Neural crest cell (in vitro differentiated cells): Measurements from ENCODE around the gene A4GALT. TPM values are rescaled to one million over a fixed set of nuclear protein-coding genes. Genes with fewer than 3 reads are reported as not detected.

ENCODE experiments used
- DNase-seq: peaks from one replicate; pipeline ENCODE4 v3.0.0; 2021; ENCODE audit warnings: low read depth, mixed read lengths, low spot score
- H3K27ac Mint-ChIP-seq: one replicate; pipeline ENCODE4 v1.8.0; 2021; ENCODE audit warnings: mild to moderate bottlenecking, mixed read lengths; ENCODE audit not compliant: unreplicated experiment
- H3K27me3 Mint-ChIP-seq: 2 replicates; pipeline ENCODE4 v1.8.0; 2021; ENCODE audit warnings: low read depth, mild to moderate bottlenecking, mixed read lengths
- H3K36me3 Mint-ChIP-seq: 2 replicates; pipeline ENCODE4 v1.8.0; 2021; ENCODE audit warnings: low read depth, mild to moderate bottlenecking, mixed read lengths
- H3K4me1 Mint-ChIP-seq: 2 replicates; pipeline ENCODE4 v1.8.0; 2021; ENCODE audit warnings: mixed read lengths
- H3K4me3 Mint-ChIP-seq: one replicate; pipeline ENCODE4 v1.8.0; 2021; ENCODE audit warnings: mild to moderate bottlenecking, mixed read lengths
- H3K9me3 Mint-ChIP-seq: 2 replicates; pipeline ENCODE4 v1.8.0; 2021; ENCODE audit warnings: mixed read lengths
- total RNA-seq: library from RNA; stranded (reverse); gene quantifications from 2 replicates; pipeline ENCODE4 v1.2.1, GENCODE V29; 2021
- TF ChIP-seq, protein P1 (sequence below): fragments of 200-600 bp; sonication (generic); conservative IDR thresholded peaks from 2 replicates; pipeline ENCODE4 v1.5.0; 2021; ENCODE audit warnings: antibody characterized with exemption, mild to moderate bottlenecking

Gene A4GALT
- total RNA-seq, 1 donor from 2014 or later: 0.35 TPM

GRCh38 chr22:42717197-42717928 is 3.3 kb downstream of the A4GALT start:
- no peaks in the 10 kb centered on the region for H3K9me3 Mint-ChIP-seq
- TF ChIP-seq, protein P1, sequence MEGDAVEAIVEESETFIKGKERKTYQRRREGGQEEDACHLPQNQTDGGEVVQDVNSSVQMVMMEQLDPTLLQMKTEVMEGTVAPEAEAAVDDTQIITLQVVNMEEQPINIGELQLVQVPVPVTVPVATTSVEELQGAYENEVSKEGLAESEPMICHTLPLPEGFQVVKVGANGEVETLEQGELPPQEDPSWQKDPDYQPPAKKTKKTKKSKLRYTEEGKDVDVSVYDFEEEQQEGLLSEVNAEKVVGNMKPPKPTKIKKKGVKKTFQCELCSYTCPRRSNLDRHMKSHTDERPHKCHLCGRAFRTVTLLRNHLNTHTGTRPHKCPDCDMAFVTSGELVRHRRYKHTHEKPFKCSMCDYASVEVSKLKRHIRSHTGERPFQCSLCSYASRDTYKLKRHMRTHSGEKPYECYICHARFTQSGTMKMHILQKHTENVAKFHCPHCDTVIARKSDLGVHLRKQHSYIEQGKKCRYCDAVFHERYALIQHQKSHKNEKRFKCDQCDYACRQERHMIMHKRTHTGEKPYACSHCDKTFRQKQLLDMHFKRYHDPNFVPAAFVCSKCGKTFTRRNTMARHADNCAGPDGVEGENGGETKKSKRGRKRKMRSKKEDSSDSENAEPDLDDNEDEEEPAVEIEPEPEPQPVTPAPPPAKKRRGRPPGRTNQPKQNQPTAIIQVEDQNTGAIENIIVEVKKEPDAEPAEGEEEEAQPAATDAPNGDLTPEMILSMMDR: no peak
- H3K4me1 Mint-ChIP-seq: peaks cover 31% of the 10 kb centered on the region
- no peak overlapping the region for H3K27ac Mint-ChIP-seq
- no peak overlapping the region for H3K4me3 Mint-ChIP-seq
- no peak for DNase-seq
- peaks cover 60% of the 10 kb centered on the region for H3K27me3 Mint-ChIP-seq
- no peaks in the 10 kb centered on the region for H3K36me3 Mint-ChIP-seq

DNA sequence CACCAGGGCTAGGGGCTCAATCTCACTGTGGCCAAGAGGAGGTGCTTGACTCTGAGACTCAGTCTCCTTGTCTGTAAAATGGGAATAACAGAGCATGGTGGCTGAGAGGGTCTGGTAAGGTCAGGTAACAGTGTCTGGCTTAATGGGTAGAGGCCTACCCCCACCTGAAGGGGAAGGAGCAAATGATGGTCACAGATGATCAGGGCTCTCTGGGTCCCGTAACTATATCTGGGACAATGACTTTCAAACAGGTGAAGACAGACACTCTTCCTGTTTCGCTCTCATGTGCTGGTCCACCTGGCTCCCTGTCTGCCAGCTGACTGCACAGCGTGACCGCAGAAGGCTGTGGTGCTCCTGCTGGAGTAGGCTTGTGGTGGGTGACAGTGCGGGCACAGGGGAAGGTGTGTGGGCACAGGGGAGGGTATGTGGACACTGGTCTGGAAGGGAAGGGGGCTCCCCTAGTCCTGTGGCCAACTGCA is 4.0 kb downstream of the A4GALT start:
- no peak for DNase-seq
- H3K4me3 Mint-ChIP-seq: no peak overlapping the region
- peaks cover 31% of the 10 kb centered on the region for H3K4me1 Mint-ChIP-seq
- H3K9me3 Mint-ChIP-seq: no peaks in the 10 kb centered on the region
- TF ChIP-seq, protein P1: no peak
- no peak overlapping the region for H3K27ac Mint-ChIP-seq
- H3K27me3 Mint-ChIP-seq: peaks cover 58% of the 10 kb centered on the region
- no peaks in the 10 kb centered on the region for H3K36me3 Mint-ChIP-seq

GRCh38 chr22:42716221-42716620 is 4.4 kb downstream of the A4GALT start:
- Mint-ChIP-seq H3K27ac (no peak overlapping the region), H3K4me1 (peaks cover 27% of the 10 kb centered on the region), H3K36me3 (no peaks in the 10 kb centered on the region), H3K27me3 (peaks cover 53% of the 10 kb centered on the region), H3K9me3 (no peaks in the 10 kb centered on the region), H3K4me3 (no peak overlapping the region)
- DNase-seq: no peak
- TF ChIP-seq, protein P1: no peak

- Mint-ChIP-seq H3K4me1 (peaks cover 25% of the 10 kb centered on the region), H3K4me3 (no peak overlapping the region), H3K9me3 (peaks cover under 1% of the 10 kb centered on the region), H3K27me3 (peaks cover 46% of the 10 kb centered on the region), H3K27ac (no peak overlapping the region), H3K36me3 (no peaks in the 10 kb centered on the region)
- DNase-seq: no peak
- TF ChIP-seq, protein P1: no peak
These were observed 5.8 kb downstream of the A4GALT start for GRCh38 chr22:42714768-42715390.

- no peaks in the 10 kb centered on the region for H3K36me3 Mint-ChIP-seq
- peaks cover 21% of the 10 kb centered on the region for H3K4me1 Mint-ChIP-seq
- TF ChIP-seq, protein P1: no peak
- H3K27me3 Mint-ChIP-seq: peaks cover 40% of the 10 kb centered on the region
- H3K27ac Mint-ChIP-seq: no peak overlapping the region
- H3K9me3 Mint-ChIP-seq: peaks cover 3% of the 10 kb centered on the region
- no peak for DNase-seq
- H3K4me3 Mint-ChIP-seq: no peak overlapping the region
These were observed 6.4 kb downstream of the A4GALT start for GRCh38 chr22:42714308-42714707.
